Activated CD8-positive, alpha-beta T cell treated with anti-CD3 and anti-CD28 coated beads, Interleukin-2, amount 10 ng/mL, durations not matched to agents 7 days and 5 days (primary cell): ENCODE data around the gene DIAPH2. TPM values are rescaled to one million over a fixed set of nuclear protein-coding genes. Genes with fewer than 3 reads are reported as not detected.

Experiments used
- ATAC-seq: fragments of 150-1000 bp; cut with Tn5 transposase; one replicate; pipeline ENCODE4 v1.10.0; 2021; ENCODE audit warnings: moderate library complexity
- CTCF ChIA-PET: fragments of 350-600 bp; sonication (Branson Sonifier 250); formaldehyde crosslinking; loops from one replicate; lab custom pipeline; 2021; ENCODE audit warnings: antibody characterized with exemption; lab: Charles Lee
- POLR2A ChIA-PET: fragments of 350-600 bp; sonication (Branson Sonifier 250); formaldehyde crosslinking; loops from one replicate; lab custom pipeline; 2021; ENCODE audit warnings: antibody characterized with exemption; lab: Charles Lee
- DNase-seq: peaks from one replicate; pipeline ENCODE4 v3.0.0-alpha.2; 2020
- H3K27ac Mint-ChIP-seq: one replicate; pipeline ENCODE4 v1.8.0; 2021; ENCODE audit warnings: mild to moderate bottlenecking, mixed read lengths
- H3K27me3 Mint-ChIP-seq: one replicate; pipeline ENCODE4 v1.8.0; 2021; ENCODE audit warnings: low read depth, mixed read lengths
- H3K36me3 Mint-ChIP-seq: one replicate; pipeline ENCODE4 v1.8.0; 2021; ENCODE audit warnings: low read depth, mixed read lengths
- H3K4me1 Mint-ChIP-seq: one replicate; pipeline ENCODE4 v1.8.0; 2021; ENCODE audit warnings: low read depth, mixed read lengths
- H3K4me3 Mint-ChIP-seq: one replicate; pipeline ENCODE4 v1.8.0; 2021; ENCODE audit warnings: mild to moderate bottlenecking, mixed read lengths
- H3K9me3 Mint-ChIP-seq: one replicate; pipeline ENCODE4 v1.8.0; 2022; ENCODE audit warnings: mixed read lengths; ENCODE audit not compliant: insufficient read depth
- total RNA-seq, 2 experiments: library from RNA; stranded (reverse); gene quantifications; one replicate each; pipeline ENCODE4 v1.2.3, GENCODE V29; 2021

Gene DIAPH2
- total RNA-seq, 2 experiments from 2014 or later: 14.1 to 14.4 TPM

DNA sequence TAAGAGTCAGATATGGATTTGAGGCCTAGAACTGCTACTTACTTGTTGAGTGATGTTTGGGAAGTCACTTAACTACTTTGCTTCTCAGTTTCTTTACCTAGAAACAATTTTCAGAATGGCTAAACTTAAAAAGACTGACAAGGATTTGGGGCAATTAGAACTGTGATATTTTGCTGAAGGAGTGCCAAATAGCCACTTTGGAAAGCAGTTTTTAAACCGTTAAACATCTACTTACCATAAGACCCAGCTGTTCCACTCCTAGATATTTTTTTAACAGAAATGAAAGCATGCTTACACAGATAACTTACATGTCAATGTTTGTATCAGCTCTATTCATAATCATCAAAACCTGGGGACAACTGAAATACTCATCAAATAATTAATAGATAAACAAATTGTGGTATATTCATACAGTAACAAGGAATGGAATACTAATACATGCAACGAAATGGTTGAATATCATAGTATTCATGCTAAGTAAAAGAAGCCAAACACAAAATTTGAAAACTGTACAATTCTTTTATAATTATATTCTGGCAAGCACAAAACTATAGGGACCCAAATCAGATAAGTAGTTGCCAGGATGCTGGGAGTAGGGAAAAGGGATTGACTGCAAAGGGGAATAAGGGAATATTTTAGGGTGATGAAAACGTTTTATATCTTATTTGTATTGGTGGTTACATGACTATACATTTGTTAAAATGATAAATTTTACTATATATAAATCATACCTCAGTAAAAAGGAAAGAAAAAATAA is 223.1 kb downstream of the DIAPH2 start:
- DNase-seq: no peak
- ChIA-PET CTCF (no interaction called here), POLR2A (no interaction called here)
- H3K27me3 Mint-ChIP-seq: no peaks in the 10 kb centered on the region
- no peak for ATAC-seq
- H3K9me3 Mint-ChIP-seq: no peaks in the 10 kb centered on the region
- H3K27ac Mint-ChIP-seq: no peak overlapping the region
- H3K4me3 Mint-ChIP-seq: no peak overlapping the region
- H3K36me3 Mint-ChIP-seq: peaks cover 3% of the 10 kb centered on the region
- H3K4me1 Mint-ChIP-seq: no peaks in the 10 kb centered on the region

DNA sequence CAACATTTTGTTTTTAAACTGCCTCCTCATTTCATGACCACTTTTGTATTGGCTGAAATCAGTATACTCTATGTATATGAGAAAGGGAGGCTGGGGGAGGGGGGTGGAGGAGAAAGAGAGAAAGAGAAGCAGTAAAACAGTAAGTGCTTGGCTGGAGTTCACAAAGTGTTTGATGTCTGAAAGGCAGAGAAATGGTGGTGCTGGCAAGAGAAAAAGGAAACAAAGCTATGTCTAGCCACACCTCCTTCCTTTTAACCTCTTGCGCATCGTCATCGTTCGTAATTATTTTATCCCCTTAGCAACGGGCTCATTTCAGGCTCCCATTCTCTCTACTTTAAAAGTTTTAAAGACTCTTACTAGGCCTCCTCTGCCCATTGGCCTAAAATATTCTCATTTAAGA is 224.6 kb downstream of the DIAPH2 start:
- peaks cover 3% of the 10 kb centered on the region for H3K36me3 Mint-ChIP-seq
- ATAC-seq: no peak
- no peak overlapping the region for H3K27ac Mint-ChIP-seq
- H3K4me3 Mint-ChIP-seq: no peak overlapping the region
- DNase-seq: no peak
- H3K4me1 Mint-ChIP-seq: no peaks in the 10 kb centered on the region
- no peaks in the 10 kb centered on the region for H3K9me3 Mint-ChIP-seq
- ChIA-PET CTCF (no interaction called here), POLR2A (no interaction called here)
- H3K27me3 Mint-ChIP-seq: no peaks in the 10 kb centered on the region

DNA sequence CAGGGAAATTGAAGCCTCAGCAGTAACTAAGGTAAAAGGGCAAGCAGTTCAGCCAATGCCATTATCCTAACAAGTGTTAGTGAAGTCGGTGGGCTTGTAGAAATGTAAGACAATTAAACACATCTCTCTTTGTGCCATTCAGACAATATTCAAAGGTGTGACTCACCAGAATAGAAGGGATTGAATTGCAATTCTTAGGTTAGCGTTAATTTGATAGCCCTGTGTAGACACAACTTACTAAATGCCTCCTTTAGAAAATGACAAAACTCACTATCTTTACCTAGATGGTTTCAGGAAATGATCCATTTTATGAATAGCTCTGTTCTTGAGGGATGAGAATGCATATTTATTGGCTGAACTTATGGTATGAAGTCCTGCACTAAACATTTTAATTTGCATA is 234.2 kb downstream of the DIAPH2 start:
- no peak overlapping the region for H3K27ac Mint-ChIP-seq
- ChIA-PET CTCF (no interaction called here), POLR2A (no interaction called here)
- DNase-seq (no peak), ATAC-seq (no peak)
- no peaks in the 10 kb centered on the region for H3K4me1 Mint-ChIP-seq
- no peaks in the 10 kb centered on the region for H3K27me3 Mint-ChIP-seq
- H3K4me3 Mint-ChIP-seq: no peak overlapping the region
- no peaks in the 10 kb centered on the region for H3K9me3 Mint-ChIP-seq
- no peaks in the 10 kb centered on the region for H3K36me3 Mint-ChIP-seq

DNA sequence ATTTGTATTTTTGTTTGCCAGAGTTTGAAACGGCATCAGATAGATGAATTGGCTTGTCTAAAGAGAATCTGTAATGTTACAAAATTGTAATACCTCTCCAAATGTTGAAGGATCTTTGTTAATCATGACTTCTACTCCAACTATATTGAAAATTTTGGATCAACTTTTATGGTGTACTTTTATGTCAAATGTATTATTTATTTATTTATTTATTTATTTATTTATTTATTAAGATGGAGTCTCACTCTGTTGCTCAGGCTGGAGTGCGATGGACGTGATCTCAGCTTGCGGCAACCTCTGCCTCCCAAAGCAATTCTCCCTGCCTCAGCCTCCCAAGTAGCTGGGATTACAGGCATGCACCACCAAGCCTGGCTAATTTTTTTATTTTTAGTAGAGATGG is 235.0 kb downstream of the DIAPH2 start:
- no peak for DNase-seq
- Mint-ChIP-seq H3K9me3 (no peaks in the 10 kb centered on the region), H3K27ac (no peak overlapping the region), H3K27me3 (no peaks in the 10 kb centered on the region), H3K4me1 (no peaks in the 10 kb centered on the region), H3K36me3 (no peaks in the 10 kb centered on the region), H3K4me3 (no peak overlapping the region)
- ChIA-PET CTCF (no interaction called here), POLR2A (no interaction called here)
- no peak for ATAC-seq

DNA sequence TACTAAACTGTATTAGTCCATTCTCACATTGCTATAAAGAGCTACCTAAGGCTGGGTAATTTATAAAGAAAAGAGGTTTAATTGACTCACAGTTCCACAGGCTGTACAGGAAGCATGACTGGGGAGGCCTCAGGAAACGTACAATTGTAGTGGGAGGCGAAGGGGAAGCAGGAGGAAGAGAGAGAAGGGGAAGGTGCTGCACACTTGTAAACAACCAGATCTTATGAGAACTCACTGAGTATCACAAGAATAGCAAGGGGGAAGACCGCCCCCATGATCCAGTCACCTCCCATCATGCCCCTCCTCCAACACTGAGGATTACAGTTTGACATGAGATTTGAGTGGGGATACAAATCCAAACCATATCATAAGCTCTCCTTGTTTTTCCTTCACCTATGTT is 239.9 kb downstream of the DIAPH2 start:
- H3K27me3 Mint-ChIP-seq: no peaks in the 10 kb centered on the region
- no peaks in the 10 kb centered on the region for H3K9me3 Mint-ChIP-seq
- H3K4me3 Mint-ChIP-seq: no peak overlapping the region
- no peaks in the 10 kb centered on the region for H3K36me3 Mint-ChIP-seq
- no peak for DNase-seq
- CTCF ChIA-PET: no interaction called here
- POLR2A ChIA-PET: no interaction called here
- H3K27ac Mint-ChIP-seq: no peak overlapping the region
- H3K4me1 Mint-ChIP-seq: no peaks in the 10 kb centered on the region
- no peak for ATAC-seq

DNA sequence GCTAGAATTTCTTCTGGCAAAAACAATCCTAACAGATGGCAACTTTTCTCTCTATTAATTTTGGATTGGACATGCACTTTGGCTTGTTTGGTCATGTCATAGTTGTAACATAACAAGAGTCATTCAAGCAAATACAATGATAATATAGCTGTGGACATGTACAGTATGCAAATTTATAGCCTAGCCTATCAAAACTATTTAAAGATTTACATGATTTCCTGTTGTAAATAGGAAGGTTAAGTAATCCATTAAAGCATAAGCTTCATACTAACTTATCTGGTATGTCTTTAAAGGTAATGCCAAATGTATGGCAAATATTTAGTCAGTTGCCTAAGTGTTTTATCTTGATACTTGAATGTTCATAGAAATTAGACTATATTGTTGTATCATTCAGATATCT is 244.4 kb downstream of the DIAPH2 start:
- Mint-ChIP-seq H3K27me3 (no peaks in the 10 kb centered on the region), H3K9me3 (no peaks in the 10 kb centered on the region), H3K36me3 (no peaks in the 10 kb centered on the region), H3K27ac (no peak overlapping the region), H3K4me3 (no peak overlapping the region), H3K4me1 (no peaks in the 10 kb centered on the region)
- ChIA-PET CTCF (no interaction called here), POLR2A (no interaction called here)
- ATAC-seq (no peak), DNase-seq (no peak)

DNA sequence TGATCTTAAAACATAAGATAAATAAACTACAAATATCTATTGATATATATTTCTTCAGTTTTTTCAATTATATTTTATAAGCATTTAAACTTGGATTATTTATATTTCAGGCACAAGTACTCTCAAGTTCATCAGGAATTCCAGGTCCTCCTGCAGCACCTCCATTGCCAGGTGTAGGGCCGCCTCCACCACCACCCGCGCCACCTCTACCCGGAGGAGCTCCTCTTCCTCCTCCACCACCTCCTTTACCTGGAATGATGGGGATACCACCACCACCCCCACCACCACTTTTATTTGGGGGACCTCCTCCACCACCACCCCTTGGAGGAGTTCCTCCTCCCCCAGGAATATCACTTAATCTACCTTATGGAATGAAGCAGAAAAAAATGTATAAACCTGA is 273.1 kb downstream of the DIAPH2 start:
- no peak for DNase-seq
- CTCF ChIA-PET: no interaction called here
- Mint-ChIP-seq H3K36me3 (peaks cover 27% of the 10 kb centered on the region), H3K9me3 (peaks cover 9% of the 10 kb centered on the region), H3K4me3 (no peak overlapping the region), H3K27me3 (no peaks in the 10 kb centered on the region), H3K27ac (no peak overlapping the region), H3K4me1 (no peaks in the 10 kb centered on the region)
- POLR2A ChIA-PET: no interaction called here
- no peak for ATAC-seq

DNA sequence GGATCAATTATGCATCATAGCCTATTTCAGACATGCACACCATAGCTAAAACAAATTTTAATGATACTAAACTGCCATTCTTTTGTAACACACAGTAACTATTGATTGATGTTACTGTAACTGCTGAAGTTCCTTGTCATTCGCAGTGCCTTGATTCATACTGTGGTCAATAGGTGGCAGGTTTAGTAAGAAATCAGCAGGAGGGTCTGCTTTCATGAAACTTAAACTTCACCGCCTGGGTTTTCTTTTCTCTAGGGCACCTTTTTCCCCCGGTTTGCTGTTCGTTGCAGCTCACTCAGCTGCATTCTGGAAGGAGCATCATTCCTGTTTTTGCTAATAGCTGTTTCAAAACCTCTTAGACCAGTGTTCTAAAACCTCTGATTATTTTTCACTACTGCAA is 287.2 kb downstream of the DIAPH2 start:
- no peak for ATAC-seq
- POLR2A ChIA-PET: no interaction called here
- Mint-ChIP-seq H3K27ac (no peak overlapping the region), H3K27me3 (no peaks in the 10 kb centered on the region), H3K4me1 (no peaks in the 10 kb centered on the region), H3K4me3 (no peak overlapping the region), H3K36me3 (peaks cover 10% of the 10 kb centered on the region), H3K9me3 (no peaks in the 10 kb centered on the region)
- no peak for DNase-seq
- CTCF ChIA-PET: no interaction called here

DNA sequence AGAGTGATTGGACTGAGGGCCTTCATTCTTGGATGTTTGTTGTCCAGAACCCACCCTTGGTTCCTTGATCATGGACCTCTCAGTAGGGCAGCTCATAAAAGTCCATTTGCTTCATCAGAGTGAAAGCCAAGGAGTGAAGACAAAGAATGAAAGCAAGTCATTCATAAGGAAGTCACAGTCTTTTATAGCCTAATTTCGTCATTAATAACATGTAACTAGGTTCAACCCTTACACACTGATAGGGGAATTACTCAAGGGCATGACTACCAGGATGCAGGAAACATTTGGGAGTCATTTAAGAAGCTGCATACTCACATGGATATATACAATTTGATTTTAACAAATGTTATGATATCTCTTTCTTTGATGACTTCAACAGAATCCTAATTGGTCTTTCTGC is 294.3 kb downstream of the DIAPH2 start:
- H3K4me1 Mint-ChIP-seq: no peaks in the 10 kb centered on the region
- H3K9me3 Mint-ChIP-seq: no peaks in the 10 kb centered on the region
- ATAC-seq (no peak), DNase-seq (no peak)
- H3K27ac Mint-ChIP-seq: no peak overlapping the region
- no peaks in the 10 kb centered on the region for H3K27me3 Mint-ChIP-seq
- no peaks in the 10 kb centered on the region for H3K36me3 Mint-ChIP-seq
- ChIA-PET CTCF (no interaction called here), POLR2A (no interaction called here)
- H3K4me3 Mint-ChIP-seq: no peak overlapping the region

DNA sequence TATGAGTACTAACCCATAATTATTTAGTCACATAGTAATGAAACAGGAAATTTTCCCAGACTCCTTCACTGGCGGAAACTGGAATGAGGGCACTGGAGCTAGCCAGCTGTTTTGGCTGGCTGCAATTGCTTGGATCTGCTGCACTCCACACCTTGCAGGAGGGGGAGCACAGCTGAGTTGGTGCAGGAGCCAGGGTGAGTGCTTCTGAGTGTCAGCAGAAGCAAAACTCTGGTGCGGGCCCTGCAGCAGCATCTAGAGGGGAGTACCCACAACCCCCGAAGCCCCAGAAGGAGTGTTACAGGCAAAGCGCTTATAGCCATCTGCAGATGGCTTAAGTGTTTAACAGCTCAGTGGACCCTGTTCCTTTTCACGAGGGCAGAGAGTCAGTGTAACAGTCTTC is 295.1 kb downstream of the DIAPH2 start:
- ChIA-PET CTCF (no interaction called here), POLR2A (no interaction called here)
- no peaks in the 10 kb centered on the region for H3K9me3 Mint-ChIP-seq
- no peaks in the 10 kb centered on the region for H3K36me3 Mint-ChIP-seq
- no peak overlapping the region for H3K27ac Mint-ChIP-seq
- H3K4me1 Mint-ChIP-seq: no peaks in the 10 kb centered on the region
- ATAC-seq (no peak), DNase-seq (no peak)
- H3K4me3 Mint-ChIP-seq: no peak overlapping the region
- H3K27me3 Mint-ChIP-seq: no peaks in the 10 kb centered on the region

DNA sequence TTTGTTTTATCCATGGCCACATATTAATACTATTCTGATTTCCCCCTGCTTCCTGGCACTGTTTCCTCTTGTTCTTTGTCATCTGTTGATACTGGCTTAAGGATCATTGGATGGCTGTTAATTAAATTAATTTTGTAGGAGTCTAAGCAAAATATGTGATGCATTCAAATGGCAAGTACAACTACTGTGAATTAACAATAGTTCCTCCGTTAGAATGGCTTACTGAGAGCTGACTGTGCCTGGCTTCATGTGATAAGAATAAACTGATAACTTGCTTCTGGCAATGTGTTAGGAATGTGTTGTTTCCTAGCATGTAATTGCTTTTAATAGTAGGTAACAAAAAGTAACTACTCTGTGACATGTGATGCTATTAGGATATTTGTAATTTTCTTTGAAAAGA is 297.5 kb downstream of the DIAPH2 start:
- DNase-seq (no peak), ATAC-seq (no peak)
- Mint-ChIP-seq H3K4me1 (no peaks in the 10 kb centered on the region), H3K36me3 (no peaks in the 10 kb centered on the region), H3K4me3 (no peak overlapping the region), H3K27me3 (no peaks in the 10 kb centered on the region), H3K9me3 (no peaks in the 10 kb centered on the region), H3K27ac (no peak overlapping the region)
- POLR2A ChIA-PET: no interaction called here
- CTCF ChIA-PET: no interaction called here

DNA sequence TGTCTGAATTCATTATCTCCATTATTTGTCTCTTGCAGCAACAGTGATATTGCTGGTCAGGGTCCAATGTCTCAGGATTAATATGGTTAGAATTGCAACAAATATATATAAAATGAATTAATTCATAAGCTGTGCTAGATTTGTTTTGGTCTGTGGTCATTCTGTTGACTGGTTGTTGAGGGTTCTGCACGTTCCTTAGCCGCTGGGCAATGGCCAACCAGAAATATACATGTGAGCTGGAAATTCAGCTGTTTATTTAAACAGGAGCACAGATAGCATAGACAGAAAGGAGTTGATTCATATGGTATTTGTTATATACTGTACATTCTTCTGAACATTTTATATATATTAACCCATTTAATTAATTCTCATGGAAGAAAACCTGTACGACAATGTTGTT is 299.9 kb downstream of the DIAPH2 start:
- no peak for DNase-seq
- Mint-ChIP-seq H3K27me3 (no peaks in the 10 kb centered on the region), H3K27ac (no peak overlapping the region), H3K4me3 (no peak overlapping the region), H3K4me1 (no peaks in the 10 kb centered on the region), H3K36me3 (no peaks in the 10 kb centered on the region), H3K9me3 (no peaks in the 10 kb centered on the region)
- CTCF ChIA-PET: no interaction called here
- POLR2A ChIA-PET: no interaction called here
- no peak for ATAC-seq

DNA sequence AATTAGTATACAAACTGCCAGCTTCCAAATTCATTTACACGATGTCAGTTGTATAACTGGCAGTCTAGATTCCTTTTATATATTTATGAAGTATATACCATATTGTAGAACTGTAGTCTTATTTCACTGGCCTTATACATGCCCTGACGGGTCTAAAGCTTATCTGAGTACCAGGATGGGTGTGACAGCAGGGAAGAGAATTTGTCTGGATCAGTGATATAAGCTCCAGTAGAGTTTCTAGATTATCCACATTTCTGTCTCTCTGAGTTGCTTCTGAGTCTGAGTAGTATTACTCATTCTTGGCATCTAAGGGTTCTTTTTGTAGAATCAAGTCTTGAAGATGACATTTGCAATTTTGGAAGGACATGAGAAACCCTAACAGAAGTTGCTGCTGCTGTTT is 300.4 kb downstream of the DIAPH2 start:
- CTCF ChIA-PET: no interaction called here
- POLR2A ChIA-PET: no interaction called here
- H3K27me3 Mint-ChIP-seq: no peaks in the 10 kb centered on the region
- no peak overlapping the region for H3K4me3 Mint-ChIP-seq
- no peak overlapping the region for H3K27ac Mint-ChIP-seq
- H3K36me3 Mint-ChIP-seq: no peaks in the 10 kb centered on the region
- ATAC-seq (no peak), DNase-seq (no peak)
- no peaks in the 10 kb centered on the region for H3K4me1 Mint-ChIP-seq
- no peaks in the 10 kb centered on the region for H3K9me3 Mint-ChIP-seq
